B cell (primary cell): ENCODE data around the gene POLD4. TPM values are rescaled to one million over a fixed set of nuclear protein-coding genes. Genes with fewer than 3 reads are reported as not detected.

Source experiments
- ATAC-seq: fragments of 200-7000 bp; cut with Tn5 transposase; one replicate; pipeline ENCODE4 v1.10.0; 2021; ENCODE audit warnings: low read depth, mild to moderate bottlenecking, moderate number of reproducible peaks, moderate library complexity
- CTCF ChIA-PET: fragments of 350-600 bp; sonication (Branson Sonifier 250); formaldehyde crosslinking; loops from one replicate; lab custom pipeline; 2021; ENCODE audit warnings: antibody characterized with exemption, inconsistent platforms; lab: Charles Lee
- POLR2A ChIA-PET: fragments of 350-600 bp; sonication (Branson Sonifier 250); formaldehyde crosslinking; loops from one replicate; lab custom pipeline; 2021; ENCODE audit warnings: antibody characterized with exemption; lab: Charles Lee
- DNase-seq: peaks from one replicate; pipeline ENCODE4 v3.0.0; 2013
- H2AFZ ChIP-seq: 2 replicates; pipeline ENCODE4 v1.6.1; 2012; ENCODE audit warnings: mild to moderate bottlenecking, low read depth, low read length; ENCODE audit not compliant: insufficient read depth, poor library complexity, severe bottlenecking
- H3K27ac ChIP-seq, 2 donors: 1 replicate in 1 of 2; 2 replicates in 1 of 2; pipeline ENCODE4 v1.5.1; 2012 to 2013; ENCODE audit warnings: low read length in 2 of 2, mild to moderate bottlenecking in 2 of 2, moderate library complexity in 1 of 2
- H3K27me3 ChIP-seq, 4 experiments: fragments of 200-600 bp in 1 of 4; sonication (generic) in 1 of 4; replicated peaks in 1 of 4; 1 replicate in 2 of 4; 2 replicates in 2 of 4; pipeline versions ENCODE4 v1.6.1 to v1.7.0; 2013 to 2016; ENCODE audit warnings: low read length in 3 of 4, mild to moderate bottlenecking in 2 of 4, mixed read lengths in 1 of 4, moderate library complexity in 1 of 4; ENCODE audit not compliant: insufficient read depth in 4 of 4, control insufficient read depth in 3 of 4; ENCODE audit errors: control extremely low read depth in 1 of 4
- H3K36me3 ChIP-seq, 2 experiments: replicated peaks in 1 of 2; 1 replicate in 1 of 2; 2 replicates in 1 of 2; pipeline versions ENCODE4 v1.6.1 to v1.7.1; 2013; ENCODE audit warnings: low read length in 1 of 2; ENCODE audit not compliant: insufficient read depth in 2 of 2, control insufficient read depth in 1 of 2; ENCODE audit errors: control extremely low read depth in 1 of 2, extremely low read depth in 1 of 2
- H3K4me1 ChIP-seq, 2 donors: fragments of 200-600 bp in 1 of 2; sonication (generic) in 1 of 2; 1 replicate in 1 of 2; 2 replicates in 1 of 2; pipeline versions ENCODE4 v1.5.1 to v1.6.1; 2013 to 2017; ENCODE audit warnings: low read length in 2 of 2; ENCODE audit not compliant: control insufficient read depth in 2 of 2, insufficient read depth in 2 of 2
- H3K4me2 ChIP-seq: replicated peaks from 2 replicates; pipeline ENCODE3; 2012; ENCODE audit warnings: mild to moderate bottlenecking, low read depth, low read length; ENCODE audit not compliant: poor library complexity, severe bottlenecking
- H3K4me3 ChIP-seq, 5 experiments: fragments of 200-600 bp in 1 of 5; sonication (generic) in 1 of 5; 1 replicate in 3 of 5; 2 replicates in 2 of 5; pipeline versions ENCODE4 v1.5.1 to v1.7.0; 2011 to 2016; ENCODE audit warnings: low read length in 4 of 5, mild to moderate bottlenecking in 4 of 5, low read depth in 2 of 5, control low read depth in 1 of 5, moderate library complexity in 1 of 5; ENCODE audit not compliant: insufficient read depth in 1 of 5; ENCODE audit errors: control extremely low read depth in 1 of 5, extremely low read depth in 1 of 5
- H3K79me2 ChIP-seq: fragments of 200-600 bp; sonication (generic); one replicate; pipeline ENCODE4 v1.6.0; 2016; ENCODE audit warnings: low read length; ENCODE audit not compliant: control insufficient read depth, insufficient read depth
- H3K9ac ChIP-seq: fragments of 200-600 bp; sonication (generic); 2 replicates; pipeline ENCODE4 v1.6.1; 2017; ENCODE audit warnings: mild to moderate bottlenecking, low read length, moderate library complexity
- H3K9me3 ChIP-seq, 3 donors: one replicate each; pipeline versions ENCODE4 v1.6.1 to v1.7.1; 2013; ENCODE audit warnings: low read length in 2 of 3; ENCODE audit not compliant: control insufficient read depth in 2 of 3, insufficient read depth in 1 of 3; ENCODE audit errors: control extremely low read depth in 1 of 3
- H4K20me1 ChIP-seq: 2 replicates; pipeline ENCODE4 v1.6.0; 2012; ENCODE audit warnings: mild to moderate bottlenecking, low read length; ENCODE audit not compliant: insufficient read depth, control insufficient read depth, poor library complexity, severe bottlenecking
- H3K27ac Mint-ChIP-seq: one replicate; pipeline ENCODE4 v1.8.0; 2021; ENCODE audit warnings: mixed read lengths
- H3K27me3 Mint-ChIP-seq: one replicate; pipeline ENCODE4 v1.8.0; 2021; ENCODE audit warnings: mixed read lengths
- H3K4me1 Mint-ChIP-seq: one replicate; pipeline ENCODE4 v1.8.0; 2021; ENCODE audit warnings: mixed read lengths
- H3K4me3 Mint-ChIP-seq: one replicate; pipeline ENCODE4 v1.8.0; 2021; ENCODE audit warnings: mixed read lengths
- H3K9me3 Mint-ChIP-seq: one replicate; pipeline ENCODE4 v1.8.0; 2022; ENCODE audit warnings: mixed read lengths; ENCODE audit not compliant: insufficient read depth
- EZH2 ChIP-seq: IDR thresholded peaks from 2 replicates; pipeline ENCODE4 v1.6.1; 2012; ENCODE audit warnings: borderline replicate concordance, low read depth, mild to moderate bottlenecking, moderate library complexity, low read length; ENCODE audit not compliant: insufficient read depth, poor library complexity, severe bottlenecking
- WGBS: methylation state at CpG from one replicate; pipeline ENCODE4 v1.1.5; 2013; ENCODE audit warnings: missing lambda C conversion rate; ENCODE audit not compliant: insufficient coverage; 5-methylcytosine and 5-hydroxymethylcytosine counted together
- intact Hi-C: fragments of 100-400 bp; cut with micrococcal nuclease; formaldehyde crosslinking; loops from one replicate; pipeline ENCODE4 v1.10.0; 2022
- polyA plus RNA-seq: library from polyadenylated mRNA; depleted of rRNA; stranded (reverse); fragments of >200 nt; gene quantifications from 2 replicates; pipeline ENCODE4 v1.2.3, GENCODE V29; 2012
- total RNA-seq, 2 donors: library from RNA; stranded (reverse); fragments of 120-200 nt in 1 of 2; gene quantifications; 1 replicate in 1 of 2; 2 replicates in 1 of 2; pipeline versions ENCODE4 v1.2.3 to v1.2.4, GENCODE V29; 2013 to 2022
- TF ChIP-seq, protein P1 (sequence below): fragments of 200-600 bp; IDR thresholded peaks from one replicate; pipeline ENCODE4 v1.8.0; 2022; ENCODE audit warnings: antibody characterized with exemption, mild to moderate bottlenecking

The POLD4 gene
- total and polyA plus RNA-seq, 2 donors (not counting 1 experiment from before 2014, with no cell fraction given): 210 to 559 TPM

DNA sequence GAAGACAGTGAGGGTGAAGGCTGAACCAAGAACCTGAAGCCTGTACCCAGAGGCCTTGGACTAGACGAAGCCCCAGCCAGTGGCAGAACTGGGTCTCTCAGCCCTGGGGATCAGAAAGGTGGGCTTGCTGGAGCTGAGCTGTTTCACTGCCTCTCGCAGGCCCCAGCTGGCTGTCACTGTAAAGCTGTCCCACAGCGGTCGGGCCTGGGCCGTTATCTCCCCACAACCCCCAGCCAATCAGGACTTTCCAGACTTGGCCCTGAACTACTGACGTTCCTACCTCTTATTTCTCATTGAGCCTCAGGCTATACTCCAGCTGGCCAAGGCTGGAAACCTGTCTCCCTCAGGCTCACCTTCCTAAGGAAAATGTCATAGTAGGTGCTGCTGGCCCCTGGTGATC lies 44.2 kb upstream of the POLD4 start:
- Mint-ChIP-seq H3K4me3 (no peak overlapping the region), H3K9me3 (no peaks in the 10 kb centered on the region), H3K27ac (peak overlapping the region; percentile 20), H3K27me3 (no peaks in the 10 kb centered on the region), H3K4me1 (peaks cover 50% of the 10 kb centered on the region)
- TF ChIP-seq EZH2: no peak
- TF ChIP-seq, protein P1, sequence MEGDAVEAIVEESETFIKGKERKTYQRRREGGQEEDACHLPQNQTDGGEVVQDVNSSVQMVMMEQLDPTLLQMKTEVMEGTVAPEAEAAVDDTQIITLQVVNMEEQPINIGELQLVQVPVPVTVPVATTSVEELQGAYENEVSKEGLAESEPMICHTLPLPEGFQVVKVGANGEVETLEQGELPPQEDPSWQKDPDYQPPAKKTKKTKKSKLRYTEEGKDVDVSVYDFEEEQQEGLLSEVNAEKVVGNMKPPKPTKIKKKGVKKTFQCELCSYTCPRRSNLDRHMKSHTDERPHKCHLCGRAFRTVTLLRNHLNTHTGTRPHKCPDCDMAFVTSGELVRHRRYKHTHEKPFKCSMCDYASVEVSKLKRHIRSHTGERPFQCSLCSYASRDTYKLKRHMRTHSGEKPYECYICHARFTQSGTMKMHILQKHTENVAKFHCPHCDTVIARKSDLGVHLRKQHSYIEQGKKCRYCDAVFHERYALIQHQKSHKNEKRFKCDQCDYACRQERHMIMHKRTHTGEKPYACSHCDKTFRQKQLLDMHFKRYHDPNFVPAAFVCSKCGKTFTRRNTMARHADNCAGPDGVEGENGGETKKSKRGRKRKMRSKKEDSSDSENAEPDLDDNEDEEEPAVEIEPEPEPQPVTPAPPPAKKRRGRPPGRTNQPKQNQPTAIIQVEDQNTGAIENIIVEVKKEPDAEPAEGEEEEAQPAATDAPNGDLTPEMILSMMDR: no peak
- no peak for ATAC-seq
- H3K4me3 ChIP-seq: no peak overlapping the region
- no peak overlapping the region for H3K9ac ChIP-seq
- CTCF ChIA-PET: interaction anchor here (1.2 to 1.8 kb wide), 4 partner anchors 15 to 52 kb away, joined by 3 to 6 read pairs (median 4); no protein-coding TSS in a partner anchor
- H4K20me1 ChIP-seq: peaks cover 66% of the 10 kb centered on the region
- peaks cover 2 to 49% of the 10 kb centered on the region in 2 experiments for H3K36me3 ChIP-seq
- peaks cover 54% of the 10 kb centered on the region for H3K79me2 ChIP-seq
- peak overlapping the region; percentile 26 for H3K4me2 ChIP-seq
- H3K27me3 ChIP-seq: no peaks in the 10 kb centered on the region
- intact Hi-C loops: no loop called here
- POLR2A ChIA-PET: interaction anchor here (1.0 to 1.4 kb wide), 4 partner anchors 10 to 31 kb away, joined by 3 to 4 read pairs (median 3); partner anchors contain the start of gene RPS6KB2
- H3K4me1 ChIP-seq: peaks cover 27 to 47% of the 10 kb centered on the region in 2 donors
- 72% methylated on average over 5 of the region's 6 CpGs for WGBS
- H2AFZ ChIP-seq: no peak overlapping the region
- H3K27ac ChIP-seq: peak overlapping the region in 1 of 2 donors; percentile 63
- DNase-seq: no peak
- H3K9me3 ChIP-seq: peaks cover 0 to 2% (median 0%) of the 10 kb centered on the region in 3 donors
